ENCODE data around the gene TP53AIP1. TPM values are rescaled to one million over a fixed set of nuclear protein-coding genes. Genes with fewer than 3 reads are reported as not detected.
A peak's percentile ranks its signal among the peaks of the same experiment; 100 is the strongest.

TP53AIP1 gene
- total RNA-seq, 1 donor from 2014 or later, result 0.13 TPM

DNA sequence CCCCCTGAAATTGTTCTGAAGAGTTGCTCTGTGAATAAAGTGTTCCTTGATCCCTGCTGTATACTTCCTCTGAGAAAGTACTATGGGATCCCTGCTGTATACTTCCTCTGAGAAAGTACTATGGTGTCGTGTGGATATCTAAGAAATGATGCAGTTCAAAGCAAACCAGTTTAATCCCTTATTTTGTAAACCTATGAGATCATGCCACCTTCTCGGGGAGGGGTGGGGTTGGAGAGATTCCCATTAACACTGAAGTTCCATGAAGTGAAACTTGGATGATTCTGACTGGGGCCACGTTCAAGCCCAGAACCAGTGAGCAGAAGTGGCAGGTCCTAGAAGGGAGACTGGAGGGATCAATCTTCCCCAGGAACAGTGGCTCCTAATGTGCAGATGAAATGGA is 13.0 kb upstream of the TP53AIP1 start:
- no peaks in the 10 kb centered on the region for H3K27me3 Mint-ChIP-seq (ENCODE audit: unreplicated experiment)
- H3K4me3 Mint-ChIP-seq (ENCODE audit: unreplicated experiment), result no peak overlapping the region
- no peaks in the 10 kb centered on the region for H3K9me3 Mint-ChIP-seq (ENCODE audit: unreplicated experiment)
- DNase-seq (ENCODE audit: low spot score), result no peak
- no peak overlapping the region for H3K27ac Mint-ChIP-seq (ENCODE audit: unreplicated experiment)
- H3K4me1 Mint-ChIP-seq (ENCODE audit: unreplicated experiment), result peaks cover 16% of the 10 kb centered on the region
- TF ChIP-seq, protein P1, sequence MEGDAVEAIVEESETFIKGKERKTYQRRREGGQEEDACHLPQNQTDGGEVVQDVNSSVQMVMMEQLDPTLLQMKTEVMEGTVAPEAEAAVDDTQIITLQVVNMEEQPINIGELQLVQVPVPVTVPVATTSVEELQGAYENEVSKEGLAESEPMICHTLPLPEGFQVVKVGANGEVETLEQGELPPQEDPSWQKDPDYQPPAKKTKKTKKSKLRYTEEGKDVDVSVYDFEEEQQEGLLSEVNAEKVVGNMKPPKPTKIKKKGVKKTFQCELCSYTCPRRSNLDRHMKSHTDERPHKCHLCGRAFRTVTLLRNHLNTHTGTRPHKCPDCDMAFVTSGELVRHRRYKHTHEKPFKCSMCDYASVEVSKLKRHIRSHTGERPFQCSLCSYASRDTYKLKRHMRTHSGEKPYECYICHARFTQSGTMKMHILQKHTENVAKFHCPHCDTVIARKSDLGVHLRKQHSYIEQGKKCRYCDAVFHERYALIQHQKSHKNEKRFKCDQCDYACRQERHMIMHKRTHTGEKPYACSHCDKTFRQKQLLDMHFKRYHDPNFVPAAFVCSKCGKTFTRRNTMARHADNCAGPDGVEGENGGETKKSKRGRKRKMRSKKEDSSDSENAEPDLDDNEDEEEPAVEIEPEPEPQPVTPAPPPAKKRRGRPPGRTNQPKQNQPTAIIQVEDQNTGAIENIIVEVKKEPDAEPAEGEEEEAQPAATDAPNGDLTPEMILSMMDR (IDR thresholded peaks at IDR 0.05; ENCODE audit: unreplicated experiment), result no peak
- H3K36me3 Mint-ChIP-seq (ENCODE audit: low read depth, unreplicated experiment), result no peaks in the 10 kb centered on the region

DNA sequence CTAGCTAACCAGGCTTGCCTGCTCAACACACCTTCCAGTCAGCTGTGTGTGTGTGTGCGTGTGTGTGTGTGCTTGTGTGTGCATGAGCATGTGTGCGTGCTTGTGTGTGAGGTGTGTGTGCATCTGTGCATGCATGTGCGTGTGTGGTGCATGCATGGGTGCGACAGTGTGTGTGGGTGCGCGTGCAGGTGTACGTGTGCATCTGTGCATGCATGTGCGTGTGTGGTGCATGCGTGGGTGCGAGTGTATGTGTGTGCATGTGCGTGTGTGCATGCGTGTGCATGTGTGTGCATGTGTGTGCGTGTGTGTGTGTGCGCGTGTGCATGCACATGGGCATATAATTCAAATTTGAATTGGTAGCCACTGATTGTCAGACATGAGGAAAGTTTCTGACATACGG is 10.5 kb upstream of the TP53AIP1 start:
- TF ChIP-seq, protein P1 (IDR thresholded peaks at IDR 0.05; ENCODE audit: unreplicated experiment), result no peak
- no peak for DNase-seq (ENCODE audit: low spot score)
- Mint-ChIP-seq H3K9me3 (ENCODE audit: unreplicated experiment) (no peaks in the 10 kb centered on the region), H3K4me1 (ENCODE audit: unreplicated experiment) (peaks cover 16% of the 10 kb centered on the region), H3K27me3 (ENCODE audit: unreplicated experiment) (no peaks in the 10 kb centered on the region), H3K36me3 (ENCODE audit: low read depth, unreplicated experiment) (no peaks in the 10 kb centered on the region), H3K4me3 (ENCODE audit: unreplicated experiment) (no peak overlapping the region), H3K27ac (ENCODE audit: unreplicated experiment) (no peak overlapping the region)

DNA sequence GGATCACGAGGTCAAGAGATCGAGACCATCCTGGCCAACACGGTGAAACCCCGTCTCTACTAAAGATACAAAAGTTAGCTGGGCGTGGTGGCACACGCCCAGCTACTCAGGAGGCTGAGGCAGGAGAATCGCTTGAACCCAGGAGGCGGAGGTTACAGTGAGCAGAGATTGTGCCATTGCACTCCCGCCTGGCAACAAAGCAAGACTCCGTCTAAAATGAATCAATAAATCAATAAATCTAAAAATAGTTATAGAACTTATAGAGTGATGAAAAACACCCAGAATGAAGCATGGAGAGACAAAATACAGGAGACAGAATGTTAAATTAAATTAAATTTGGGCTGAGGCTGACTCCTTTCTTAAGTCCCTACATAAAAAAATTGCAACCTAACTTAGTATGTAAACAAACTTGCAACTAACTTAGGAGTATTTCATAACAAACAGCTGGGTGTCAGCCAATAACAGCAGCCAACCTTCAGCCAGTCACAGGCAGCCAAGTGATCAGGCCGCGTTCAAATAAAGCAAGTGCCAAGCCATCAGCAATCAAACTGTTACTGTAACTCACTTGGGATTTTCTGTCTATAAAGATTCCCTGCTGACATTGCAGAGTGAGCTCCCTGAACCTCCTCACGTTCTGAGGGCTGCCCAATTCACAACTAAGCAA is 7.3 kb upstream of the TP53AIP1 start:
- peaks cover 1% of the 10 kb centered on the region for H3K27me3 Mint-ChIP-seq (ENCODE audit: unreplicated experiment)

DNA sequence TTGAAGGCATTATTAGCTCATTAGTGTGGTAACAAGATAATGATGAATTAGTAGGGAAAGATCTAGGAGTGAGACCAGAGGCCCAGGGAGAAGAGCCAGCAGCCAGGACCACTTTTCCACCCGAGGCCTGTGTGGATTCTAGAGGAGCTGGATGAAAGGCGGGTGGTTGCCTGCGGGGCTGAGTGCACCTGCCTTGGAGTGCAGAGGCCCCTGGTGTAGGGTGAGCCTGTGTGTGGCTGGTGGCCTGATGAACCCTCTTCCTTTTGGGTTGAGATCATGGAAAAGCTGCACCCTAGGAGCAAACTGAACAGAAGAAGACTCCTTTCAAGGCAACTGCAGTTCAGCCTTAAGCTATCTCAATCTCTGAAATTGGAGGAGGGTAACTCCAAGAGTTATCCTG is 5.9 kb upstream of the TP53AIP1 start:
- DNase-seq (ENCODE audit: low spot score), result peak; percentile 25
- no peak overlapping the region for H3K27ac Mint-ChIP-seq (ENCODE audit: unreplicated experiment)
- peaks cover 3% of the 10 kb centered on the region for H3K27me3 Mint-ChIP-seq (ENCODE audit: unreplicated experiment)
- H3K4me3 Mint-ChIP-seq (ENCODE audit: unreplicated experiment), result no peak overlapping the region
- no peaks in the 10 kb centered on the region for H3K9me3 Mint-ChIP-seq (ENCODE audit: unreplicated experiment)
- no peaks in the 10 kb centered on the region for H3K36me3 Mint-ChIP-seq (ENCODE audit: low read depth, unreplicated experiment)
- TF ChIP-seq, protein P1 (IDR thresholded peaks at IDR 0.05; ENCODE audit: unreplicated experiment), result no peak
- H3K4me1 Mint-ChIP-seq (ENCODE audit: unreplicated experiment), result peaks cover under 1% of the 10 kb centered on the region

More for the DNA sequence above, 7.3 kb upstream of the TP53AIP1 start:
- no peaks in the 10 kb centered on the region for H3K36me3 Mint-ChIP-seq (ENCODE audit: low read depth, unreplicated experiment)
- H3K27ac Mint-ChIP-seq (ENCODE audit: unreplicated experiment), result no peak overlapping the region
- no peak for DNase-seq (ENCODE audit: low spot score)
- TF ChIP-seq, protein P1 (IDR thresholded peaks at IDR 0.05; ENCODE audit: unreplicated experiment), result no peak
- no peaks in the 10 kb centered on the region for H3K9me3 Mint-ChIP-seq (ENCODE audit: unreplicated experiment)
- peaks cover 10% of the 10 kb centered on the region for H3K4me1 Mint-ChIP-seq (ENCODE audit: unreplicated experiment)
- H3K4me3 Mint-ChIP-seq (ENCODE audit: unreplicated experiment), result no peak overlapping the region

DNA sequence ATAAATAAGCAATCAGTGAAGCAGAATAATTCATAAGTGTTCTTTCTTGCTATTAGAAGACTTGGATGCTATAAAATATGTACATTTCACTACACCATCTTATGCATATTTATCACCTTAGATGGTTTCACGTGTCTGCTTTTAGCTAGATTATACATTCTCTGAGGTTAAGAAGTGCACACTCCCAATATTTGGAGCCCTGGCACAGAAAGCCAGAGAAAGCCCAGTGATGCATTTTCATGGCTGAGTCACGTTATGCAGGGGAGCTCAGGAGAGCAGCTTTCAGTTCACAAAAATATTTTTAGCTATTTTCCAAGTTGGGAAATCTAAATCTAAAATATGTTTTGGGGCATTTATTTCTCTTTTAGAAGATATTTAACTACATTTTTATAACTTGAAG is 5.1 kb upstream of the TP53AIP1 start:
- TF ChIP-seq, protein P1 (IDR thresholded peaks at IDR 0.05; ENCODE audit: unreplicated experiment), result no peak
- Mint-ChIP-seq H3K9me3 (ENCODE audit: unreplicated experiment) (no peaks in the 10 kb centered on the region), H3K27ac (ENCODE audit: unreplicated experiment) (no peak overlapping the region), H3K36me3 (ENCODE audit: low read depth, unreplicated experiment) (no peaks in the 10 kb centered on the region), H3K27me3 (ENCODE audit: unreplicated experiment) (peaks cover 3% of the 10 kb centered on the region), H3K4me3 (ENCODE audit: unreplicated experiment) (no peak overlapping the region), H3K4me1 (ENCODE audit: unreplicated experiment) (no peaks in the 10 kb centered on the region)
- no peak for DNase-seq (ENCODE audit: low spot score)
